H1 (cell line): ENCODE measurements around the gene WDR54. TPM values are rescaled to one million over a fixed set of nuclear protein-coding genes. Genes with fewer than 3 reads are reported as not detected.

Source experiments
- CBX8 ChIP-seq: fragments of 300-800, 300-1000 bp; sonication (generic); IDR thresholded peaks from 2 replicates; pipeline ENCODE4 v1.7.1; 2016; ENCODE audit warnings: low read depth, low read length, borderline replicate concordance
- CEBPB ChIP-seq: IDR thresholded peaks from 2 replicates; pipeline ENCODE4 v1.6.1; 2012; ENCODE audit warnings: low read depth, low read length
- PHF8 ChIP-seq: fragments of 200-600 bp; sonication (generic); conservative IDR thresholded peaks from 2 replicates; pipeline ENCODE4 v1.7.1; 2012; ENCODE audit warnings: low read depth, mild to moderate bottlenecking, inconsistent platforms, low read length, moderate library complexity
- RFX5 ChIP-seq: IDR thresholded peaks from 2 replicates; pipeline ENCODE4 v1.6.1; 2011; ENCODE audit warnings: low read depth, low read length, improper control_type of control experiment, borderline replicate concordance
- SP4 ChIP-seq: IDR thresholded peaks from 2 replicates; pipeline ENCODE4 v1.6.1; 2012; ENCODE audit warnings: low read length, inconsistent platforms
- TEAD4 ChIP-seq: IDR thresholded peaks from 2 replicates; pipeline ENCODE4 v1.6.1; 2012; ENCODE audit warnings: low read depth, low read length, inconsistent platforms, mixed read lengths
- polyA plus RNA-seq, 7 experiments: library from polyadenylated mRNA; depleted of rRNA in 3 of 7; stranded (reverse) in 5 of 7; unstranded in 2 of 7; fragments of >200 nt in 5 of 7; fragments of 200-250 nt in 2 of 7; gene quantifications; 1 replicate in 5 of 7; 2 replicates in 1 of 7; 4 replicates in 1 of 7; pipeline versions ENCODE4 v1.2.1 to v1.2.3, GENCODE V29; 2011 to 2013; ENCODE audit warnings: missing spikeins in 2 of 7, mixed read lengths in 2 of 7
- total RNA-seq: library from RNA; stranded (reverse); fragmentation: NEBNext Ultra II Directional; extraction: Animal tissue kit (Norgen Biotek cat#: 25700); gene quantifications from 2 replicates; pipeline ENCODE4 v1.2.1, GENCODE V29; 2021

Gene WDR54
- total and polyA plus RNA-seq, 2 of the 8 experiments (the other 6 are each of a cell fraction or from before 2014, with no cell fraction given) = 41.6 to 125 TPM

DNA sequence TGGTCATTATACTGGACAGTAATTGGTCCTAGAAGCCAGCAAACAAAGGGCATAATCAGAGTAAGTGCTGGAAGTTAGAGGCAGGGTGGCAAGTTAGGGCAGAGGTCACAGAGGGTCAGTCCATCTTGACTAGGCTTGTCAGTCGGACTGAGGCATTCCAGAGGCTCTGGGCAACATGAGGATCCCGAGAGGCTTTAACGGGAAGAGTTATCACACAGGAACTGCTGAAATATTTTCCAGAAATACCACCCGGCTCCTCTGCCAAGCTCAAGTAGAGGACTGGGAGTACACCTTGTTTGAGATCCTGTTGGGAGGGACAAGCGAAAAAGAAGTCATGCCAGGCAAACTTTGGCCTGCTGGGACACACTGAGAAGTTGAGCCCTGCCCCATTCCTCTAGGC, 13.8 kb upstream of the WDR54 start (continued):
- no peak for TF ChIP-seq RFX5
- TF ChIP-seq PHF8 = no peak
- TF ChIP-seq SP4 = no peak
- TF ChIP-seq CBX8 = no peak
- no peak for TF ChIP-seq CEBPB
- TF ChIP-seq TEAD4 = no peak
